ENCODE results near the gene CEP104.

The CEP104 gene

GRCh38 chr1:3893190-3893589 lies 36.2 kb upstream of the CEP104 start:
- no peak for DNase-seq

GRCh38 chr1:3892748-3893147 lies 35.7 kb upstream of the CEP104 start:
- no peak for DNase-seq

GRCh38 chr1:3891329-3891865 lies 34.4 kb upstream of the CEP104 start:
- DNase-seq = no peak

- DNase-seq = no peak
Observed at GRCh38 chr1:3890389-3891328, 33.6 kb upstream of the CEP104 start.

GRCh38 chr1:3889936-3890335 lies 32.9 kb upstream of the CEP104 start:
- DNase-seq = no peak

- DNase-seq = no peak
Observed at GRCh38 chr1:3888301-3888700, 31.3 kb upstream of the CEP104 start.

GRCh38 chr1:3886691-3887090 lies 29.7 kb upstream of the CEP104 start:
- DNase-seq = no peak

GRCh38 chr1:3886106-3886670 lies 29.2 kb upstream of the CEP104 start:
- no peak for DNase-seq

- DNase-seq = no peak
Observed at GRCh38 chr1:3885611-3886010, 28.6 kb upstream of the CEP104 start.

- no peak for DNase-seq
Observed at GRCh38 chr1:3884966-3885365, 28.0 kb upstream of the CEP104 start.

- DNase-seq = no peak
Observed at GRCh38 chr1:3883194-3883925, 26.3 kb upstream of the CEP104 start.

- DNase-seq = no peak
Observed at GRCh38 chr1:3881193-3881480, 24.1 kb upstream of the CEP104 start.

- DNase-seq = no peak
Observed at GRCh38 chr1:3880429-3881192, 23.6 kb upstream of the CEP104 start.

- DNase-seq = no peak
Observed at GRCh38 chr1:3879787-3880428, 22.9 kb upstream of the CEP104 start.

- DNase-seq = no peak
Observed at GRCh38 chr1:3879099-3879498, 22.1 kb upstream of the CEP104 start.

- DNase-seq = no peak
Observed at GRCh38 chr1:3876716-3877115, 19.7 kb upstream of the CEP104 start.

GRCh38 chr1:3874736-3875135 lies 17.7 kb upstream of the CEP104 start:
- DNase-seq = no peak

- DNase-seq = no peak
Observed at GRCh38 chr1:3872546-3872945, 15.5 kb upstream of the CEP104 start.

- DNase-seq = no peak
Observed at GRCh38 chr1:3871451-3871805, 14.4 kb upstream of the CEP104 start.

- no peak for DNase-seq
Observed at GRCh38 chr1:3869751-3870301, 12.8 kb upstream of the CEP104 start.

- DNase-seq = no peak
Observed at GRCh38 chr1:3868464-3869006, 11.5 kb upstream of the CEP104 start.

- DNase-seq = no peak
Observed at GRCh38 chr1:3865606-3866160, 8.7 kb upstream of the CEP104 start.

Measured in NCI-H1930 (cell line).